Stimulated activated CD8-positive, alpha-beta memory T cell treated with anti-CD3 and anti-CD28 coated beads, Interleukin-15, amount 100 ng/mL, for 1 hour (primary cell): ENCODE data around the gene IQSEC1.

Experiments
- DNase-seq: peaks from one replicate; pipeline ENCODE4 v3.0.0-alpha.2; 2020; ENCODE audit warnings: low read depth

Gene IQSEC1

GRCh38 chr3:13085846-13086179, 12.6 kb upstream of the IQSEC1 start:
- DNase-seq = no peak

- no peak for DNase-seq
These were observed 12.0 kb upstream of the IQSEC1 start for GRCh38 chr3:13085081-13085845.

- DNase-seq = no peak
These were observed 10.7 kb upstream of the IQSEC1 start for GRCh38 chr3:13083898-13084297.

DNA sequence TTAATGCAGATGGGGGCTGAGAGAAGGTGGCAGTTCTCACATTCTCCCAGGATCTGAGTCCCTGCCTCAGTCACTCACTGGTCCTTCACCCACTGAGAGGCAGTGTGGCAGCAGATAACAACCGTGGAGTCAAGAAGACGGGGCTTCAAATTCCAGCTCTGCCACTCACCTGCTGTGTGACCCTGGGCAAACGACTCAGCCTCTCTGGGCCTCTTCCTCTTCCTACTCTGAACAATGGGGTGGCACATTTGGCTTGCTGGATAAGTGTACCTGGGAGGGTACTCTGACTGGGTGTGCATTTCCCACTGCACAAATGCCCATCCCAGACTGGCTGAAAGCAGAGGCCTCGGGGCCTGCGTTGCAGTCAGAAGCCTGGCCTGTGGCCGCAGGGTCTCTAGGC, 10.0 kb upstream of the IQSEC1 start:
- DNase-seq = no peak

GRCh38 chr3:13082677-13083076, 9.4 kb upstream of the IQSEC1 start:
- no peak for DNase-seq

GRCh38 chr3:13081603-13082360, 8.6 kb upstream of the IQSEC1 start:
- DNase-seq = no peak

GRCh38 chr3:13080591-13080990, 7.4 kb upstream of the IQSEC1 start:
- no peak for DNase-seq

- no peak for DNase-seq
These were observed 6.8 kb upstream of the IQSEC1 start for GRCh38 chr3:13080026-13080425.

- no peak for DNase-seq
These were observed 6.3 kb upstream of the IQSEC1 start for GRCh38 chr3:13079510-13079909.

- no peak for DNase-seq
These were observed 5.8 kb upstream of the IQSEC1 start for GRCh38 chr3:13079051-13079450.

DNA sequence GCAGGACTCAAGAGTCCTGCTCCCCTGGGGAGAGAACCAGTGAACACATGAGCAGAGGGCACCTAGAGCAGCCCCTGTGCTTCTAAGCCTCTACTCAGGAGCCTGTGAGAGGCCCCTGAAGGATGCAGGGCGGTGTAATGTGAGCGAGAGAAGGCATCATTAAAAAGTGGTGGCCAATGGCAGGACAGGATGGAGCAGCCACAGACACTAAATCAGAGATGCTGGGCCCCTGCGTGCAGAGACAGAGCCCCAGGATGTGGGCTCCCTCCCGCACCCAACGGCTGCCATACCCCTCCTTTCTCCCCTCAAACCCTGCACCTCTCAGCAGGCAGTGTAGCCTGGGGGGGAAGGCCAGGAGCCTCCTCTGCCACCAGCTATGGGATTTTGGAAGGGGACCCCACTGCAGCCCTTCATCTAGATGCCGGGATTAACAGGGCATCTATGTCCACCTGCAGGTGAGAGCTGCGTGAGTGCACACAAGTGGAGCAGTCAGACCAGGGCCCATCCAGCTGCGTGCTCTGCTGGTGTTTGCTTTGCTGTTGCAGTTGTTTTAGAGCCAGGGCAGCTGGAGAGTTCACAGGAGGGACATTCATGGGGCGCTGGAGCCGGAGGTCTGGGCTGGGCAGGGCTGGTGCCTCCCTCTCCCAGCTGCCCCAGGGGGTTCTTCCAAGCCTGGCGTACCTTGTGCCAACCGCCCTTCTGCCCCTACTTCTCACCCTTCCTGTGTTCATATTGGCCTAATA, 5.1 kb upstream of the IQSEC1 start:
- DNase-seq = no peak

DNA sequence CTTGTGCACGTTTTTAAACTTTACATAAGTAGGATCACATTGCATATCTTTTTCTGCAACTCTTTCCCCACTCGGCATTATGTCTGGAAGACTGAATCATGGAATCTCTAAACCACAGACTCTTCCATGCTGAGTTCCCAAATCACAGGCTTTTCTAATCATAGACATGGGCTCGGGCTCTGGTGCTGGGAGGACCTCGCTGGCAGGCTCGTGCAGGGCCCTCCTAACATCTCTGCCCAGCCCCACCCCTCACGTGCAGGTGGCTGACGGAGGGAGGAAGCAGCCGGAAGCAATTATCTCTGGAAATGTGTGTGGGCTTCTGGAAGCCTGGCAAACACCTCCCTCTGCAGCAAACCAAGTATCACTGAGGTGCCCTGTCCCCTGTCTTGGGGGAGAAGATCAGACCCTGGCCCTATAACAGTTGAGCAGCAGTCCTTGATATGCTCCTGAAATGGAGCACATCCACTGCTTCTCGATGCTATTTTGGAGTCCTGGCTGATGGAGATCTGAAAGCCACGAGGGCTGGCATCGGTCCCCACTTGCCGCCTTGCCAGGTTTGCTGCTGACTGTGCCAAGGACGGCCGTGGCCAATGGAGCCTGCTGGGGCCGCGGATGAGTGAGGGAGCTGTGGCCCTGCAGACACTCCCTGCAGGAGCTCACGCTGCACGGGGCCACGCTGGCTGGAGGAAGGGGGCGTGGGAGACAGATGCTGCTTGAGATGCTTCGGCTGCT, 4.4 kb upstream of the IQSEC1 start:
- no peak for DNase-seq

DNA sequence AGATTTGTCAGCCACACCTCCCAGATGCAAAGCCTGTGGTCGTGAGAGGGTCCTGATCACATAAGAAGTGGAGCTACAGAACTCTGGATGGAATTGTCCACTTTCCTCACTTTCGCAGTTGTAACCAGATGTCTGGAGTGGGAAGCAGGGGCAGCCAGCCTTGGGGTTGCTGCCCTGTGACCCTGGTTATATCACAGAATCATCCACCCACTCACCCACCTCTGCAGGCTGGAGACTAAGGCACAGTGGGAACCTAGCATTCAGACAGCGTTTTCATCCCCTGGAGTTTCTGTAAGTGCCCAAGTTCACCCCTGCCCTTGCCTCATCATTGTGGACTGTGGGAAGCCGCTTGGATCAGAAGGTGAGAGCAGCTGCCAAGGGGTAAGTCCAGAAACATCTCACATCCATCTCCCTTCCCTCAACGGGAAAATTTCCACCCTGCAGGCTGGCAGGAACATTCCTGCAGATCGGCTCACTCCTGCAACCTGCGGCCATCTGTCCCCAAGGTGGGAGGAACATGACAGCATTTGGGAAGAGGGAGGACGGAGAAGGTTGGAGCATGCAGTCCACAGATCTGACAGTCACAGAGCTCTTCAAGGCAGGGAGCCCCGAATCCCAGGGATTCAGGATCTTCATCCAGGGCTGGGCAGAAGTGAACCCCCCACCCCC, 2.9 kb upstream of the IQSEC1 start:
- no peak for DNase-seq

GRCh38 chr3:13075318-13075717, 2.1 kb upstream of the IQSEC1 start:
- no peak for DNase-seq

DNA sequence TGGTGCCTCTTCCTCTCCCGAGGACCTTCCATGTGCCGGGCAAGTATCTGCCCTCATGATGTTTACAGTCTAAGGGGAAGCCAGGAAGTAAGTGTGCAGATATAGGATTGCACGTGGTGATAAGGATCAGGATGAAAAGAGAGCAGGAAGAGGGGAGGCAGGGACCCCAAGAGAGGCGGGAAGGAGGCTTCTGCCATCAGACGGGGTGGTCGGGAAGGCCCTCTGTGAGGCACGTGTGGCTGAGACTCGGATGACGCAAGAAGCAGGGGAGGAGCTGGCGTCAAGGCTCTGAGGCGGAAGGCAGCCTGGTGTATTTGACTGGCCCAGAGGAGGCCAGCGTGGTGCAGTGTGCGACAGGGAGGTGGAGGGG, 762 bp upstream of the IQSEC1 start:
- no peak for DNase-seq

- DNase-seq = no peak
These were observed 466 bp downstream of the IQSEC1 start for GRCh38 chr3:13072600-13073325.

- no peak for DNase-seq
These were observed 1.0 kb downstream of the IQSEC1 start for GRCh38 chr3:13072239-13072599.

DNA sequence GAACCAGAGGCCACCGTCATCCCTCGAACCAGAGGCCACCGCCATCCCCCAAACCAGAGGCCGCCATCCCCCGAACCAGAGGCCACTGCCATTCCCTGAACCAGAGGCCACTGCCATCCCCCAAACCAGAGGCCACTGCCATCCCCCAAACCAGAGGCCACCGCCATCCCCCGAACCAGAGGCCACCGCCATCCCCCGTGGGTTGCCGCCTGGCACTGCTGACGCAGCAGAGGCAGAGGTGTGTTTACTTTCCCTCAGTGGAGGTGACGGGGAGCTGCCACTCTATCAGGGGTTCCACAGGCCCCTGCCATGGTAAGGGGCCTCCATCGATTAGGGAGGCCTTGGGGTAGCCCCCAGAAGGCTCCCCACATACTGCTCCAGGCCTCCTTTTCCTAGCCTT, 1.5 kb downstream of the IQSEC1 start:
- no peak for DNase-seq

- DNase-seq = no peak
These were observed 2.7 kb downstream of the IQSEC1 start for GRCh38 chr3:13070391-13071070.

GRCh38 chr3:13069495-13069894, 3.7 kb downstream of the IQSEC1 start:
- DNase-seq = peak; percentile 18
